Activated T-helper 1 cell treated with Interleukin-2 at 50 U/mL for 16 hours (primary cell): Measurements from ENCODE around the gene ZHX3.
"Not testable (repeated sequence)": the region's sequence is repeated elsewhere in the genome, so short reads cannot be mapped to it uniquely, and the experiment has no call there.

Experiments used
- DNase-seq: peaks from one replicate; pipeline ENCODE4 v3.0.0-alpha.2; 2020; ENCODE audit warnings: low read depth

Gene ZHX3

GRCh38 chr20:41334036-41334435 is 16.5 kb upstream of the ZHX3 start:
- no peak for DNase-seq

- no peak for DNase-seq
These were observed 14.2 kb upstream of the ZHX3 start for GRCh38 chr20:41331731-41332130.

GRCh38 chr20:41330941-41331340 is 13.4 kb upstream of the ZHX3 start:
- DNase-seq: no peak

- DNase-seq: no peak
These were observed 12.8 kb upstream of the ZHX3 start for GRCh38 chr20:41330343-41330720.

- peak; percentile 30 for DNase-seq
These were observed 12.2 kb upstream of the ZHX3 start for GRCh38 chr20:41329435-41330342.

GRCh38 chr20:41327178-41327577 is 9.6 kb upstream of the ZHX3 start:
- no peak for DNase-seq

- DNase-seq: no peak
These were observed 3.4 kb upstream of the ZHX3 start for GRCh38 chr20:41320976-41321375.

- DNase-seq: no peak
These were observed 2.9 kb upstream of the ZHX3 start for GRCh38 chr20:41320441-41320840.

GRCh38 chr20:41318271-41318649 is 729 bp upstream of the ZHX3 start:
- no peak for DNase-seq

- DNase-seq: peak; percentile 64
These were observed 657 bp downstream of the ZHX3 start for GRCh38 chr20:41316602-41317545.

GRCh38 chr20:41316051-41316450 is 1.5 kb downstream of the ZHX3 start:
- no peak for DNase-seq

GRCh38 chr20:41314386-41314785 is 3.1 kb downstream of the ZHX3 start:
- no peak for DNase-seq

- DNase-seq: not testable (repeated sequence)
These were observed 5.5 kb downstream of the ZHX3 start for GRCh38 chr20:41312009-41312408.

- DNase-seq: no peak
These were observed 7.7 kb downstream of the ZHX3 start for GRCh38 chr20:41309817-41310216.

GRCh38 chr20:41308726-41309413 is 8.7 kb downstream of the ZHX3 start:
- no peak for DNase-seq

- DNase-seq: no peak
These were observed 9.2 kb downstream of the ZHX3 start for GRCh38 chr20:41308290-41308711.

- DNase-seq: no peak
These were observed 10.5 kb downstream of the ZHX3 start for GRCh38 chr20:41307021-41307420.

GRCh38 chr20:41306061-41306727 is 11.3 kb downstream of the ZHX3 start:
- DNase-seq: no peak

- DNase-seq: no peak
These were observed 13.0 kb downstream of the ZHX3 start for GRCh38 chr20:41304424-41305079.

GRCh38 chr20:41304002-41304401 is 13.5 kb downstream of the ZHX3 start:
- no peak for DNase-seq

- no peak for DNase-seq
These were observed 16.6 kb downstream of the ZHX3 start for GRCh38 chr20:41300886-41301285.
